ENCODE measurements around the gene CCHCR1. TPM values are rescaled to one million over a fixed set of nuclear protein-coding genes. Genes with fewer than 3 reads are reported as not detected.

The CCHCR1 gene
- total and polyA plus RNA-seq, 9 of the 15 experiments (the other 6 are each of a cell fraction or from before 2014, with no cell fraction given) = 1.2 to 47.3 (median 32.0) TPM

- TF ChIP-seq ASH1L (IDR thresholded peaks at IDR 0.05; ENCODE audit: borderline replicate concordance, low read depth, partially characterized antibody) (no peak), MTA2 (IDR thresholded peaks at IDR 0.05; ENCODE audit: low read depth) (no peak)
These were observed 36.6 kb upstream of the CCHCR1 start (continued) for GRCh38 chr6:31194061-31194834.

GRCh38 chr6:31193206-31193605 is 35.6 kb upstream of the CCHCR1 start:
- intact Hi-C loops (cut with micrococcal nuclease) (loop anchor here (1.0 to 10.0 kb wide), 3 partner anchors 64 to 392 kb away; partner anchors contain the start of genes LST1 and LTB), in situ Hi-C loops (cut with MboI) (loop anchor here (5.0 kb wide), 1 partner anchor 56 kb away; the partner anchor contains the start of gene PSORS1C2)
- no peak for FAIRE-seq
- Histone ChIP-seq H3K4me1 (replicated peaks in 1 of 2; ENCODE audit: control insufficient read depth in 2 of 2, insufficient read depth in 2 of 2, low read length in 2 of 2) (peaks cover 5 to 7% of the 10 kb centered on the region in 2 experiments), H3K9me3 (replicated peaks; ENCODE audit: control insufficient read depth, insufficient read depth, low read depth, low read length) (no peaks in the 10 kb centered on the region; the same call in 1 of the 2 replicates), H3K79me2 (ENCODE audit: control insufficient read depth, insufficient read depth, low read length) (peaks cover 10% of the 10 kb centered on the region; the same call in 2 of the 3 replicates), H3K9ac (ENCODE audit: insufficient read depth in 1 of 2, low read depth in 2 of 2, low read length in 2 of 2) (no peak overlapping the region), H3K27ac (ENCODE audit: extremely low read depth, low read depth, low read length) (no peak overlapping the region), H2AFZ (ENCODE audit: low read depth, low read length) (no peak overlapping the region), H3K4me3 (no peak overlapping the region), H3K36me3 (ENCODE audit: control insufficient read depth, insufficient read depth, low read length) (no peaks in the 10 kb centered on the region), H3K4me2 (ENCODE audit: insufficient read depth, low read length) (no peak overlapping the region), H3K27me3 (ENCODE audit: control insufficient read depth in 2 of 2, insufficient read depth in 2 of 2, low read length in 2 of 2) (no peaks in the 10 kb centered on the region), H3K9me1 (ENCODE audit: control insufficient read depth, insufficient read depth, low read length) (no peaks in the 10 kb centered on the region), H4K20me1 (replicated peaks; ENCODE audit: control insufficient read depth, insufficient read depth, low read length) (no peaks in the 10 kb centered on the region)
- ChIA-PET CTCF (ENCODE audit: low intra/inter-chr PET ratio) (interaction anchor here (0.7 to 3.9 kb wide), 11 partner anchors 20 to 346 kb away, joined by 3 to 77 read pairs (median 5); partner anchors contain the start of genes PSORS1C2 and VARS2), POLR2A (interaction anchor here (1.4 kb wide), 1 partner anchor 56 kb away, joined by 4 read pairs; no protein-coding TSS in a partner anchor)
- DNase-seq (ENCODE audit: extremely low read depth in 1 of 4, low spot score in 3 of 4) = peak in 1 of 4 experiments; percentile 7
- BruUV-seq (replicated peaks) = no TSS peak
- ATAC-seq = no peak
- 49% methylated on average over 8 of the region's 8 CpGs for WGBS (ENCODE audit: insufficient coverage, low coverage, missing lambda C conversion rate)
- TF ChIP-seq, protein P1, sequence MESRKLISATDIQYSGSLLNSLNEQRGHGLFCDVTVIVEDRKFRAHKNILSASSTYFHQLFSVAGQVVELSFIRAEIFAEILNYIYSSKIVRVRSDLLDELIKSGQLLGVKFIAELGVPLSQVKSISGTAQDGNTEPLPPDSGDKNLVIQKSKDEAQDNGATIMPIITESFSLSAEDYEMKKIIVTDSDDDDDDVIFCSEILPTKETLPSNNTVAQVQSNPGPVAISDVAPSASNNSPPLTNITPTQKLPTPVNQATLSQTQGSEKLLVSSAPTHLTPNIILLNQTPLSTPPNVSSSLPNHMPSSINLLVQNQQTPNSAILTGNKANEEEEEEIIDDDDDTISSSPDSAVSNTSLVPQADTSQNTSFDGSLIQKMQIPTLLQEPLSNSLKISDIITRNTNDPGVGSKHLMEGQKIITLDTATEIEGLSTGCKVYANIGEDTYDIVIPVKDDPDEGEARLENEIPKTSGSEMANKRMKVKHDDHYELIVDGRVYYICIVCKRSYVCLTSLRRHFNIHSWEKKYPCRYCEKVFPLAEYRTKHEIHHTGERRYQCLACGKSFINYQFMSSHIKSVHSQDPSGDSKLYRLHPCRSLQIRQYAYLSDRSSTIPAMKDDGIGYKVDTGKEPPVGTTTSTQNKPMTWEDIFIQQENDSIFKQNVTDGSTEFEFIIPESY (CRISPR knock-in tag; IDR thresholded peaks at IDR 0.05) = peak; percentile 86
- TF ChIP-seq RAD21 (CRISPR knock-in tag; conservative IDR thresholded peaks at IDR 0.05 in 1 of 2, IDR thresholded peaks at IDR 0.05 in 1 of 2) (peak in 1 of 2 experiments; percentile 42; a peak in 2 of 4 replicates), PTBP1 (IDR thresholded peaks at IDR 0.05; ENCODE audit: low read depth, low read length) (no peak), SP2 (IDR thresholded peaks at IDR 0.05; ENCODE audit: extremely low read depth, low read depth, low read length, poor library complexity, severe bottlenecking) (no peak), TFAP4 (CRISPR knock-in tag; IDR thresholded peaks at IDR 0.05; ENCODE audit: borderline replicate concordance) (0 out of 2 replicates have a peak, but pooled peaks have one; percentile 5)
